GM12872 (cell line): Measurements from ENCODE around the gene SLC23A3.

ENCODE experiments used
- TF ChIP-seq, protein P1 (sequence below): IDR thresholded peaks from 3 replicates; pipeline ENCODE4 v1.5.1; 2011; ENCODE audit warnings: low read depth, mild to moderate bottlenecking, low read length, moderate library complexity; ENCODE audit not compliant: insufficient read depth

SLC23A3 gene

DNA sequence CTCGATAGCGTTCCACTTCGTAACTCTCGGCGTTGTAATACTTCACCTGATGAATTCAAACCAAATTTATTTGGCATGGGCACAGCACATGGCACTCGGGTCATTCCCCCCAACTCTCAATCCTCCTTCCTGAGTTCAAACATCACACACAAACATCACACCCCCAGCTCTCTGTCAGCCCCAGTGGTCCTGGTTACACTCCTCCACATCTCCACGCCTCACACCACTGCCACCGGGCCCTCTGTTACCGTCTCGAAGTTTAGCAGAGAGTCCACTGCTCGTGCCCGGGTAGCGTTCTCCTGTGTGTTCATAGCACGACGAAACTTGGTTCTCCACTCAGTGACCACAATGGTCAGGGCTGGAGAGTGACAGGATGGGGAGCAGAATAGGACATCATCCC is 44.3 kb upstream of the SLC23A3 start:
- TF ChIP-seq, protein P1, sequence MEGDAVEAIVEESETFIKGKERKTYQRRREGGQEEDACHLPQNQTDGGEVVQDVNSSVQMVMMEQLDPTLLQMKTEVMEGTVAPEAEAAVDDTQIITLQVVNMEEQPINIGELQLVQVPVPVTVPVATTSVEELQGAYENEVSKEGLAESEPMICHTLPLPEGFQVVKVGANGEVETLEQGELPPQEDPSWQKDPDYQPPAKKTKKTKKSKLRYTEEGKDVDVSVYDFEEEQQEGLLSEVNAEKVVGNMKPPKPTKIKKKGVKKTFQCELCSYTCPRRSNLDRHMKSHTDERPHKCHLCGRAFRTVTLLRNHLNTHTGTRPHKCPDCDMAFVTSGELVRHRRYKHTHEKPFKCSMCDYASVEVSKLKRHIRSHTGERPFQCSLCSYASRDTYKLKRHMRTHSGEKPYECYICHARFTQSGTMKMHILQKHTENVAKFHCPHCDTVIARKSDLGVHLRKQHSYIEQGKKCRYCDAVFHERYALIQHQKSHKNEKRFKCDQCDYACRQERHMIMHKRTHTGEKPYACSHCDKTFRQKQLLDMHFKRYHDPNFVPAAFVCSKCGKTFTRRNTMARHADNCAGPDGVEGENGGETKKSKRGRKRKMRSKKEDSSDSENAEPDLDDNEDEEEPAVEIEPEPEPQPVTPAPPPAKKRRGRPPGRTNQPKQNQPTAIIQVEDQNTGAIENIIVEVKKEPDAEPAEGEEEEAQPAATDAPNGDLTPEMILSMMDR, result no peak

DNA sequence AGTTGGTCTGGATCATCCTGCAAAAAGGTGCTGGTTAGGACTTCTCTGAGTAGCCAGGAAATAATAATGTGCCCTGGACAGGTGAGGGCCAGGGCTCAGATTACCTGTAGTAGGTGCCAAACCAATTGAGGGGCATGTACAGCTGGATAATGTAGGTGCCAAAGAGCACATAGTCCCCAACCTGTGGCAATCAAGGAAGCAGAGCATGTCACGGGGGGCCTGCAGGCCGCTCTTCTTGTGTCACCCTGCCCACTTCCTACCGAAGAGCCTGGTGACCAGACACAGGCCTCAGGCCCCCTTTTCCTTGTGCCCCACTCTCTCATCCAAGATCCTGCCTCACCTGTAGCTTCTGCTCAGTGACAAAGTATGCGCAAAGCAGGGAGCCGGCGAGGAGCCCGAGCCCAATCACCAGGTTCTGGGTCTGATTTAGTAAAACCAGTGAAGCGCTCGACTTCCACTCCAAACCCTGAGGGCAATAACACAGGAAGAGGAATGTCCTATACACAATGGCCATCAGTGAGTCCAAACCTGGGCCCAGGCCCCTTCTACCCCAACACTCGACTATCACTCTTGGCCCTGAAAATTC is 43.8 kb upstream of the SLC23A3 start:
- TF ChIP-seq, protein P1, result no peak

DNA sequence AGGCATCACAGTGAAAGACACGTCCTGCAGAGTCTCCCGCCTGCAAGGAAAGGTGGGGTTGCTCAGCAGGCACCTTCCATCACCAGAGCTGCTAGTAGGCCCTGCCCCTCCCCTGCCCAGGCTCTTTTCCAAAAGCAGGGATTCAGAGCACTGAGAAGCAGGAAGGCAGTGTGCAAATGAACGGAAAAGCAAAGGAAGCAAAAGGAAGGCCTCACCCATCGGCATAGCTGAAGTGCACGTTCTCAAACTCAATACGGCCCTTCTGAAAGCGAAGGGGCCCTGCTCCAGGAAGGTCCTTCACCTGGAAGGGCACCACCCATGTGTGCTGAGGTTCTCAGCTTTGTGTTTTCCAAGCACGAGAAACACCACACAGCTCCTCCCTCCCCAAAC is 43.2 kb upstream of the SLC23A3 start:
- TF ChIP-seq, protein P1, result no peak

DNA sequence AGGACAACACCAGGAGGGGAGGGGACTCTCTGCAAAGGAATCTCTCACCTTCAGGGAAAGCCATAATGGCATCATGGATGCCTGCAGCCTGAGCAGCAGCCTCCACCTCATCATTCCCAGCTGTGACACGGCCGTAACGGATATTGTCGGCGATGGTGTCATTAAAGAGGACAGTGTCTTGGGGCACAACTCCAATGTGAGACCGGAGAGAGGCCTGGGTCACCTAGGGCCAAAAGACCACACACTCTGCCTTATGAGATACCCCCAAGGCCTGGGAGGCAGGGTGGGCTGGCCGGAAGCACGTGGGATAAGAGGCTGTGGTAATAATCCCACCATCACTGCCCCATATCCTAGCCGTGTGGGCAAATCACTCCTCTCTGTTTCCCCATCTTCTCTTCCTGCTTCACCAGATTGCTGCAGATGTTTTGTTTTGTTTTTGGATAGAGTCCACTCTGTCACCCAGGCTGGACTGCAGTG is 41.1 kb upstream of the SLC23A3 start:
- TF ChIP-seq, protein P1, result no peak

DNA sequence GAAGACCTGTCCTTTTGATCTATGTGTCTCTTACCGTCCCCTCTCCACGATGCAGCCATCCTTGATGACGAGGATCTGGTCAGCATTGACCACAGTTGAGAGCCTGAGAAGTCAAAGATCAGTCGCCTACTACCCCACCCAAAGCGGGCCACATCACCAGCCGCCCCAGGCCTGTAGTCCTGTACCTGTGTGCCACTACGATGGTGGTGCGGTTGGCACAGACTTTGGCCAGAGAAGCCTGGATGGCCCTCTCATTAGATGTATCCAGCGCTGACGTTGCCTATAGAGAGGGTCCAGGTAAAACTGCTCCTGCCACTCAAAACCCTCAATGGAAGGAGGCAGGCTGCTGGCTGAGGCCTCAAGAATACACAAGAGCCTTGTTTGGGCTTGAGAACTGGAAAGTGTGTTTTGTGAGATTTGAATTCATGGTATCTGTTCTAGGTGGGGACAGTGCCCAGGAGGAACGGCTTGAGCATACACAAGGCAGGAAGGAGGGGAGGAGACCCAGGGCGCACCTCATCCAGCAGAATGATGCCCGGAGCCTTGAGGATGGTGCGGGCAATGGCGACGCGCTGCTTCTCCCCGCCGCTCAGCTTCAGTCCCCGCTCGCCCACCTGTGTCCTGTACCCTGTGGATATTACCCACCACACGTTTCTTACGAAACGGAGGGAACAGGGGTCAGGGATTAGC is 40.5 kb upstream of the SLC23A3 start:
- TF ChIP-seq, protein P1, result no peak

DNA sequence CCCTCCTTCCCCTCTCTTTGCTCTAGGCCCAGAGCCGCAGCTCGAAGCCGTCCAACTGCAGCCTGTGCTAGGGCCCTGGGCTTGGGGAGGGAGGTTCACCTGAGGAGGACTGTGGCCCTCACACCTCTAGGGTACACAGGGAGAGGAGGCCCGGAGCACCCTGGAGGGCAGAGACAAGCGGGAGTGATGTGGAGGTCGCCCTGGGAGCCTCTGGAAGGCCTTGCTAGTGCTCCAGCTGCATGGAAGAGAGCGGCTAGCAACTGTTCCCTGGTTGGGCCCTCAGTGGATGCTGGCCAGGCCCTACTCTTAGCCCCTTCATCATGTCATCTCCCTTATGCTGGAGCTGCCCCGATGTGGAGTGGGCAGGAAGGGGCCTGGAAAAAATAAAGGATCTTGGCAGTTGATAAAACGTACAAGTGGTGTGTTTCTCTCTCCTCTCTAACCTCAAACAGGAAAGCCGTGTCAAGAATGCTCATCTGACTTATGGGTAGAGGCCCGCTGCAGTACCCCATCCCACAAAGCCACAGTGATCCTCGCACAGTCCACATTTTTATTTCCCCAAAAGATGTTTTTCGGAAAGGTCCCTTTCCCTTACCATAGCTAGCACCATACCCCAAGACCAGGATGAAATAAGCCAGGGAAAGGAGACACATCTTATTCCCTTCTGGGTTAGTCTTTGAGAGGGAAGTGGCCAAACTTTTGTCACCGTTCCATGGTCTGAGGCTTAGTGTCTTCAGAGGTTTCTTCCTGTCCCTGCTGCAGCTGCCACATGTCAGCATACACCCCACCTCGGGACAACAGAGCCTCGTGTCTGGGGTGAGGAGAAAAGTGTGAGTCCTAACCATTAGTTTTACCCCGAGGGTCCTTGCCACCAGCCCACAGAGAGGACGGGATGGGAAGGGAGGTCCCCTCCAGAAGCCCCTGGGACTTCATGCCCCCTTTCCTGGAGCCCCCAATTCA is 39.7 kb upstream of the SLC23A3 start:
- TF ChIP-seq, protein P1, result no peak
